H1 (cell line): ENCODE measurements around the gene DPH5. TPM values are rescaled to one million over a fixed set of nuclear protein-coding genes. Genes with fewer than 3 reads are reported as not detected.
A peak's percentile ranks its signal among the peaks of the same experiment; 100 is the strongest.

ENCODE experiments used
- CTCF ChIA-PET: fragments of 300-600 bp; sonication (Branson Sonifier 250); formaldehyde crosslinking; loops from one replicate; lab custom pipeline; 2021; ENCODE audit not compliant: partially characterized antibody; lab: Charles Lee
- POLR2A ChIA-PET: fragments of 300-600 bp; sonication (Branson Sonifier 250); formaldehyde crosslinking; loops from one replicate; lab custom pipeline; 2021; ENCODE audit warnings: inconsistent platforms; ENCODE audit not compliant: partially characterized antibody; lab: Charles Lee
- DNase-seq, 2 experiments: peaks; one replicate each; pipeline versions ENCODE4 v3.0.0 to v3.0.0-alpha.2; 2010 to 2022; ENCODE audit warnings: low spot score in 2 of 2, low read depth in 1 of 2, mixed read lengths in 1 of 2
- FAIRE-seq: peaks from 2 replicates; lab custom pipeline; 2011; peaks lifted over from hg19 to GRCh38; lab: Jason Lieb, UNC
- H2AFZ ChIP-seq: 2 replicates; pipeline ENCODE4 v1.8.1; 2012; ENCODE audit warnings: low read length, inconsistent platforms
- H2AK5ac ChIP-seq: 2 replicates; pipeline ENCODE4 v1.6.1; 2013; ENCODE audit warnings: low read depth, low read length
- H2BK120ac ChIP-seq: replicated peaks from 2 replicates; pipeline ENCODE3; 2013; ENCODE audit warnings: low read depth, low read length, inconsistent platforms
- H2BK12ac ChIP-seq: 2 replicates; pipeline ENCODE4 v1.6.1; 2013; ENCODE audit warnings: low read depth, low read length
- H2BK15ac ChIP-seq: 2 replicates; pipeline ENCODE4 v1.6.1; 2013; ENCODE audit warnings: low read length
- H2BK20ac ChIP-seq: 2 replicates; pipeline ENCODE4 v1.6.1; 2013; ENCODE audit warnings: low read length
- H2BK5ac ChIP-seq: 2 replicates; pipeline ENCODE4 v1.6.1; 2013; ENCODE audit warnings: low read depth, low read length
- H3K14ac ChIP-seq: 2 replicates; pipeline ENCODE4 v1.6.1; 2013; ENCODE audit warnings: inconsistent platforms; ENCODE audit not compliant: insufficient read length
- H3K18ac ChIP-seq: 2 replicates; pipeline ENCODE4 v1.6.1; 2013; ENCODE audit warnings: low read length; ENCODE audit errors: extremely low read depth
- H3K23ac ChIP-seq: 2 replicates; pipeline ENCODE4 v1.6.1; 2013; ENCODE audit warnings: inconsistent platforms; ENCODE audit not compliant: insufficient read length
- H3K23me2 ChIP-seq: 2 replicates; pipeline ENCODE4 v1.6.1; 2013; ENCODE audit warnings: low read depth, low read length
- H3K27ac ChIP-seq: 2 replicates; pipeline ENCODE4 v1.6.1; 2011; ENCODE audit warnings: low read depth, low read length, inconsistent platforms
- H3K27me3 ChIP-seq, 4 experiments: replicated peaks in 1 of 4; 1 replicate in 1 of 4; 2 replicates in 3 of 4; pipeline versions ENCODE4 v1.6.1 to v1.8.1; 2011 to 2013; ENCODE audit warnings: low read length in 3 of 4, mild to moderate bottlenecking in 3 of 4, inconsistent platforms in 2 of 4, mixed read lengths in 2 of 4, moderate library complexity in 1 of 4; ENCODE audit not compliant: control insufficient read depth in 3 of 4, insufficient read depth in 3 of 4; ENCODE audit errors: extremely low read depth in 1 of 4
- H3K36me3 ChIP-seq, 4 experiments: 2 replicates each; pipeline versions ENCODE4 v1.6.1 to v1.8.1; 2011 to 2013; ENCODE audit warnings: mild to moderate bottlenecking in 4 of 4, low read length in 3 of 4, moderate library complexity in 2 of 4, control low read depth in 1 of 4, inconsistent platforms in 1 of 4; ENCODE audit not compliant: insufficient read depth in 4 of 4, control insufficient read depth in 2 of 4
- H3K4ac ChIP-seq: replicated peaks from 2 replicates; pipeline ENCODE3; 2013; ENCODE audit warnings: low read length, low read depth, mixed read lengths, inconsistent platforms; ENCODE audit not compliant: insufficient read length
- H3K4me1 ChIP-seq, 4 experiments: replicated peaks in 1 of 4; 1 replicate in 1 of 4; 2 replicates in 3 of 4; pipeline versions ENCODE4 v1.6.1 to v1.8.1; 2011 to 2013; ENCODE audit warnings: low read length in 3 of 4, inconsistent platforms in 2 of 4, mixed read lengths in 1 of 4; ENCODE audit not compliant: insufficient read depth in 4 of 4, control insufficient read depth in 3 of 4
- H3K4me2 ChIP-seq, 2 experiments: 2 replicates each; pipeline versions ENCODE4 v1.6.1 to v1.8.1; 2011 to 2013; ENCODE audit warnings: low read depth in 2 of 2, low read length in 2 of 2, control low read depth in 1 of 2, inconsistent platforms in 1 of 2, mild to moderate bottlenecking in 1 of 2; ENCODE audit not compliant: insufficient read depth in 1 of 2
- H3K4me3 ChIP-seq, 4 experiments: fragments of 200-600, 300-600 bp in 1 of 4; sonication (generic), shearing (Covaris generic), sonication (Bioruptor Twin) in 1 of 4; 2 replicates each; pipeline versions ENCODE4 v1.5.1 to v1.8.1; 2011 to 2016; ENCODE audit warnings: low read length in 4 of 4, low read depth in 3 of 4, control low read depth in 2 of 4, inconsistent platforms in 2 of 4, mild to moderate bottlenecking in 2 of 4, mixed read lengths in 1 of 4, moderate library complexity in 1 of 4; ENCODE audit not compliant: insufficient read depth in 2 of 4; ENCODE audit errors: extremely low read depth in 1 of 4
- H3K56ac ChIP-seq: replicated peaks from 2 replicates; pipeline ENCODE3; 2013; ENCODE audit warnings: low read depth, mild to moderate bottlenecking, mixed read lengths, low read length, inconsistent platforms; ENCODE audit not compliant: insufficient read length
- H3K79me1 ChIP-seq: 2 replicates; pipeline ENCODE4 v1.6.1; 2013; ENCODE audit warnings: low read depth, low read length, control low read depth
- H3K79me2 ChIP-seq, 2 experiments: 2 replicates each; pipeline versions ENCODE4 v1.6.1 to v1.8.1; 2012 to 2013; ENCODE audit warnings: low read length in 2 of 2, mild to moderate bottlenecking in 2 of 2, inconsistent platforms in 1 of 2; ENCODE audit not compliant: insufficient read depth in 2 of 2, control insufficient read depth in 1 of 2
- H3K9ac ChIP-seq, 4 experiments: replicated peaks in 1 of 4; 1 replicate in 1 of 4; 2 replicates in 3 of 4; pipeline versions ENCODE4 v1.6.1 to v1.8.1; 2011 to 2013; ENCODE audit warnings: low read depth in 3 of 4, low read length in 3 of 4, control low read depth in 2 of 4, mild to moderate bottlenecking in 2 of 4, moderate library complexity in 2 of 4, inconsistent platforms in 1 of 4; ENCODE audit errors: extremely low read depth in 1 of 4
- H3K9me3 ChIP-seq, 2 experiments: 2 replicates each; pipeline versions ENCODE4 v1.6.1 to v1.8.1; 2012 to 2013; ENCODE audit warnings: mild to moderate bottlenecking in 2 of 2, moderate library complexity in 2 of 2, control low read depth in 1 of 2, inconsistent platforms in 1 of 2, low read depth in 1 of 2, low read length in 1 of 2, mixed read lengths in 1 of 2; ENCODE audit not compliant: insufficient read depth in 2 of 2
- H4K20me1 ChIP-seq, 2 experiments: replicated peaks in 1 of 2; 2 replicates each; pipeline versions ENCODE3 to v1.8.1; 2011 to 2013; ENCODE audit warnings: inconsistent platforms in 2 of 2, low read length in 2 of 2, mild to moderate bottlenecking in 1 of 2; ENCODE audit not compliant: insufficient read depth in 2 of 2, control insufficient read depth in 1 of 2
- H4K5ac ChIP-seq: 2 replicates; pipeline ENCODE4 v1.6.1; 2013; ENCODE audit warnings: low read length, low read depth, mixed read lengths, inconsistent platforms; ENCODE audit not compliant: insufficient read length
- H4K8ac ChIP-seq: 2 replicates; pipeline ENCODE4 v1.8.0; 2013; ENCODE audit warnings: mild to moderate bottlenecking, moderate library complexity, low read length, inconsistent platforms; ENCODE audit not compliant: insufficient read depth; ENCODE audit errors: extremely low read depth
- H4K91ac ChIP-seq: replicated peaks from 2 replicates; pipeline ENCODE3; 2013; ENCODE audit warnings: low read length, mixed read lengths, inconsistent platforms; ENCODE audit not compliant: insufficient read length
- SRF ChIP-seq: IDR thresholded peaks from 2 replicates; pipeline ENCODE4 v1.6.1; 2011; ENCODE audit warnings: mild to moderate bottlenecking, low read depth, low read length, moderate library complexity
- WGBS, 2 experiments: shearing (Covaris generic) in 1 of 2; methylation state at CpG; one replicate each; pipeline versions ENCODE4 v1.1.6 to v1.1.7; 2013 to 2015; ENCODE audit warnings: low lambda C conversion rate in 2 of 2, mixed read lengths in 2 of 2, inconsistent platforms in 1 of 2, low coverage in 1 of 2, missing lambda C conversion rate in 1 of 2; ENCODE audit not compliant: insufficient replicate concordance in 2 of 2, insufficient coverage in 1 of 2, insufficient read length in 1 of 2; ENCODE audit errors: extremely low coverage in 1 of 2, missing lambda C conversion rate in 1 of 2; 5-methylcytosine and 5-hydroxymethylcytosine counted together
- polyA plus RNA-seq, 7 experiments: library from polyadenylated mRNA; depleted of rRNA in 3 of 7; stranded (reverse) in 5 of 7; unstranded in 2 of 7; fragments of >200 nt in 5 of 7; fragments of 200-250 nt in 2 of 7; gene quantifications; 1 replicate in 5 of 7; 2 replicates in 1 of 7; 4 replicates in 1 of 7; pipeline versions ENCODE4 v1.2.1 to v1.2.3, GENCODE V29; 2011 to 2013; ENCODE audit warnings: missing spikeins in 2 of 7, mixed read lengths in 2 of 7
- total RNA-seq: library from RNA; stranded (reverse); fragmentation: NEBNext Ultra II Directional; extraction: Animal tissue kit (Norgen Biotek cat#: 25700); gene quantifications from 2 replicates; pipeline ENCODE4 v1.2.1, GENCODE V29; 2021

Gene DPH5
- total and polyA plus RNA-seq, 2 of the 8 experiments (the other 6 are each of a cell fraction or from before 2014, with no cell fraction given) = 67.7 to 106 TPM

DNA sequence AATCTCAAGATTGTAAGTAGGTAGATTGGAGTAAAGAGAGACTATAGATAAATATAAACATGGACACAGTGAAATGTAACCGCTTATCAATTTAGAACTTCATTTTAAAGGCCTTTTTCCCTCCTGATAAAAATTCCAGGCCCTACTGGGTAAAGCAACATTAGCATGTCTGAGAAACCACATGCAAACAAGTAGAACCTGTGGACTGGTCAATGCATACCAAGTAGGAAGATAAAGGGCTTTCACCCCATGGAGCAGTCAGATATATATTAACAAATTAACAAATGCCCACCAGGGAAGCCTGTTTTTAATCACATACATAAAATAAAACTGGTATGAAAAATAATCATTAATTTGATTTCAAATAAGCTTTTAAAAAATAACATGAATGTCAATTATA, 8.1 kb downstream of the DPH5 start:
- FAIRE-seq (no peak), DNase-seq (no peak)
- no peak overlapping the region for H3K14ac ChIP-seq
- H2BK5ac ChIP-seq = no peak overlapping the region
- no peak overlapping the region for H3K18ac ChIP-seq
- H3K79me1 ChIP-seq = no peaks in the 10 kb centered on the region
- no peak overlapping the region for H2AK5ac ChIP-seq
- H4K91ac ChIP-seq = no peak overlapping the region
- 0 out of 4 replicates have a peak, but pooled peaks cover 0 to 4% of the 10 kb centered on the region in 2 experiments for H3K79me2 ChIP-seq
- no peak overlapping the region for H4K5ac ChIP-seq
- H2BK20ac ChIP-seq = no peak overlapping the region
- H4K8ac ChIP-seq = no peak overlapping the region
- peaks cover 0 to 41% (median 1%) of the 10 kb centered on the region in 4 experiments; a peak in 4 of 8 replicates for H3K36me3 ChIP-seq
- TF ChIP-seq SRF = no peak
- no peaks in the 10 kb centered on the region for H3K23me2 ChIP-seq
- H4K20me1 ChIP-seq = no peaks in the 10 kb centered on the region
- H3K4me3 ChIP-seq = peak overlapping the region in 1 of 4 experiments; percentile 15; a peak in 1 of 8 replicates
- H3K9me3 ChIP-seq = no peaks in the 10 kb centered on the region
- no peak overlapping the region for H3K27ac ChIP-seq
- POLR2A ChIA-PET = no interaction called here
- no peak overlapping the region for H2BK12ac ChIP-seq
- H2AFZ ChIP-seq = no peak overlapping the region
- H3K56ac ChIP-seq = no peak overlapping the region
- CTCF ChIA-PET = no interaction called here
- no peaks in the 10 kb centered on the region for H3K27me3 ChIP-seq
- no peaks in the 10 kb centered on the region; a peak in 1 of 7 replicates for H3K4me1 ChIP-seq
- no peak overlapping the region for H2BK15ac ChIP-seq
- H3K4me2 ChIP-seq = peak overlapping the region in 1 of 2 experiments; percentile 21; a peak in 1 of 4 replicates
- H2BK120ac ChIP-seq = no peak overlapping the region
- H3K9ac ChIP-seq = no peak overlapping the region
- no peak overlapping the region for H3K23ac ChIP-seq
- 87% methylated on average over 1 of the region's 1 CpG; no CpG with 5 or more reads in 1 of the 2 experiments for WGBS, 2 experiments
- no peak overlapping the region for H3K4ac ChIP-seq
